HG03196 (cell line): ENCODE data around the gene RPL22L1.
"Not testable (repeated sequence)": the region's sequence is repeated elsewhere in the genome, so short reads cannot be mapped to it uniquely, and the experiment has no call there.

Experiments
- ATAC-seq: cut with Tn5 transposase; IDR thresholded peaks from one replicate; pipeline ENCODE4 v1.9.1; 2021; ENCODE audit not compliant: unreplicated experiment

The RPL22L1 gene

GRCh38 chr3:170878688-170879087 lies 8.7 kb upstream of the RPL22L1 start:
- ATAC-seq = not testable (repeated sequence)

- ATAC-seq = not testable (repeated sequence)
Measured at GRCh38 chr3:170877311-170877710, 7.3 kb upstream of the RPL22L1 start.

DNA sequence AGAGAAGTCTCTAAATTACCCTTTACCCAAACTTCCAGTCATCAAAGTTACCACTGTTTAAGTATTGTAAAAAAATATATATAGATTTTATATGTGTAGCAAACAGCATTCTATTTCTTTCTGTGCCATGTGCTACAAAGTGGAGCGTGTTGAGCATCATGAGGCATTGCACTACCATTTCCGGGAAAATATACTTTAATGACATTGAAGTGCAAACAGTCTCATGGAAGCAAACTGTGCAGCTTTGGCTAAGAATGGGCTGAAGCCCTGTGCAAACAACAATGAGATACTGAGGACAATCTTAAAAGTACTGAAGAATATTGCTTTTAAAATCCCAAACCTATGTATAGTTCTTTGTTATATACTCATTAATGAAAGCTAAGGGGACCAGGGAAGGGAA lies 6.5 kb upstream of the RPL22L1 start:
- ATAC-seq = no peak

DNA sequence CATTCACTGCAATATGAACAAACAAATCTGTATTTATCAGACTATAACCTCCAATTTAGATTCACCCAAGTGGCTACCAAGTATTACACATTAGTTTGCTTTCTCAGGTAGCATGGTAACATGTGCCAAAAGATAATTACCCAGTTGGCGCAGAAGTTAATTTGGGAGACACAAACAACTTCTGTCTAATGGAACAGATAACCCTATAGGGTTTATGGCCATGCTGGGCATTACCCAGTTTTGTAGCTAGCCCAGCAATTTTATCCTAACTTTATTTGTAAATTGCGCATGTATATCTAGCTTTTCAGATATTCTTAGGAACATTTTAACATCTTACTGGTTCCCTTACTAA lies 780 bp downstream of the RPL22L1 start:
- ATAC-seq = no peak

GRCh38 chr3:170868577-170869238 lies 1.3 kb downstream of the RPL22L1 start:
- ATAC-seq = no peak

DNA sequence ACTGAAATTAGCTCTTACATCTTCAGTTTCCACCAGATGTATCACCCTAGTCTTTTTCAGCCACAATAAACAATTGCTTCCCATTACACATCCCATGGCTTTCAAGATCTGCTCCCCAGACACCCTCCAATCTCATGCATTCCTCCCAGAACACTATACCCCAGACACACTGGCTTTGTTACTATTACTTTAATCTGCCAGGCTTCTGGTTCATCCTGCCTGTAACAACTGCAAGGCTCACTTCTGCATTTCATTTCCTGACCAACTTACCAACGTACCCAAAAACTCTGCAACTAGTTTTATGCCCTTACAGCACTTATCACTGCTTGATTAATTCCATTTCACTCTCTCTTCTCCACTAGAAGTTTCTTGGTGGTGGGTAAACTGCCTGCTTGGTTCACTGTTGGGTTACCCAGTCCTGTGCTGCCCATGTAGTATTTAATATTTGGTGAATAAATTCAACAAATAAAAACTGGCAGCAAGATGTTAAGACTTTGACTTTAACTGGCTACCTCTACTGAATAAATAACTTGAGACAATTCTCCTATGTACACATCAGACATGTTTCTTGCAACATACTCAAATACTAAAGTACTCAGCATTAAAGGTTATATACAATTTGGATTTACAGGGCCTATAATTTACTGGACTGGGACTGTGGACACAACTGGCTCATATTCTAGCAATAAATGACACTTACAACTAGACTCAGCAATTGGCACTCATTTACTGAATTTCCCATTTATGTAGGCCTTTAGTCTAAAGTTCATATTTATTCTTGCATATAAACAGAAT lies 2.7 kb downstream of the RPL22L1 start:
- no peak for ATAC-seq

DNA sequence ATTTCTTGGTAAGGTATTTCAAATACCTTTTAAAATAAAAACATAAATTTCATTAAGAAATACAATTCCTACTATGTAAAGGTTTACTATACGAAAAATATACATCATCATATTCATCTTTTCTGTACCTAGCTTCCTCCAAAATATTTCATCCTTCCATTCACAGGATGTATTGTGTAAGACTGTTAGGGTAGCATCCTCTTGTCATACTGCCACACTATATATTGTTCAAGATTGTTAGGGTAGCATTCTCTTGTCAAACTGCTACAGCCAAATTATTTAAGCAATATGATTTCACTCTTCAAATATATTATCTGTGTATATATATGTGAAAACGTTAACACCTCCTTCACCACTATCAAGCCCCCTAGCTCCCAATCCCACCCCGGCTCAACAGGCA lies 3.5 kb downstream of the RPL22L1 start:
- no peak for ATAC-seq

GRCh38 chr3:170865209-170866094 lies 4.5 kb downstream of the RPL22L1 start:
- ATAC-seq = no peak

DNA sequence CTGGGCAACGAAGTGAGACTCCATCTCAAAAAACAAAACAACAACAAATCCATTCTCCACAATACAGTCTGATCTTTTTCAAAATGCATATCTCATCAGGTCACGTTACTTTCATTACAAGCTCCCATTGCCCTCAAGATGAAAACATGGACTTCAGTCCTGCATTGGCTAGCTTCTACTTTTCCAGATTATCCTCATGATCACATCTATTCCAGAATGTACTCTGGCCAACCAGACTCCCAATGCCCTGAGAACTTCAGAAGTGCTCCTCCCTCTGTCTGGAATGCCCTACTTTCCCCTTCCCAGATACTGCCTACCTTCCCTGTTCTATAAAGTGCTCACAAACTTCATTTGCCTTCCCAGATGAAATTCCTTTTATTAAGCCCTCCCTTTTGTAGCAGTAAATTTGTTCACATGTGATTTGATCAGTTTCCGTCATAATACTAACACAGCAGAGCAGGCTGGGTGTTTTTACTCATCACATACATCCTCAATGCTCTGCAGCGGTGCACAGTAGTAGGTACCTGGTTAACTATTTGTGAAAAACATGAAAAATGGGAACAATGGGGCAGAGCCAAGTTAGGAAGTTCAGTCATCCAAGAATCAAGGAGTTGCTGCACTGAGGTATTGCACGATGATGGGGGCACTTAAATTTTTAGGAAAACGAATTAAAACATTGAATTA lies 5.3 kb downstream of the RPL22L1 start:
- ATAC-seq = no peak

GRCh38 chr3:170863816-170864215 lies 6.2 kb downstream of the RPL22L1 start:
- ATAC-seq = no peak

- no peak for ATAC-seq
Measured at GRCh38 chr3:170862618-170863374, 7.2 kb downstream of the RPL22L1 start.

DNA sequence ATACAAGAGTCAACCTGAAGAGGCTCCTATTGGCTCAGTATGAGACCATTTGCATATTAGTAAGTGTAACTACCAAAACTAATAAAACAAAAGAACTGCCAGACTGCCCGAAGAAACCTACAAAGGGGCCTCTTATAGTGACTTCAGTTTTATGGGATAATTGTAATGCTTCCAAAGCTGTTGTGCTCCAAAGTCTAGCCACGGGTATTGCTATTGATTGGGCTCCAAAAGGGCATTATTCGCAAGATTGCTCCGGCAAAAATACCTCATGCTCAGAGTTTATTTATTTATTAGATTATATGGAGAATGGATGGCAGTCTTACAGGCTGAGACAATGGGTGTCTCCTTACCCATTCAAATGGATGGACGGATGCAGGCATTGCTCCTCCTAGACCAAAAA lies 11.4 kb downstream of the RPL22L1 start:
- ATAC-seq = no peak

DNA sequence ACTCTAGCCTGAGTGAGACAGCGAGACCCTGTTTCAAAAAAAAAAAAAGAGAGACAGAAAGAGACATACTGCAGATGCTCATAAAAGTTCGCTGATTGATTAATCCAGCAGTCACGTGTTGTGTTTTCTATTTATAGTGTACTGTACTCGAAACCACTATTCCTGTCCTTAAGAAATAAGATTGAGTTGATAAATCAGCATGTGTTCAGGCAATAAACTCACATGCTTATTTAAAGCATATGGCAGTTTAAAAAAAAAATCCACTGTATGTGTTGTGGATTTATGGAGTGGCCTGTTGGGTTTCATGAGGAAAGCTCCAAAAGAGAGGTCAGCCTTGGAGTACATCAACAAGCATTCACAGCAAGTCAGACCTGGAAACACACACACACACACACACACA lies 17.7 kb downstream of the RPL22L1 start:
- no peak for ATAC-seq

- no peak for ATAC-seq
Measured at GRCh38 chr3:170848292-170848917, 21.6 kb downstream of the RPL22L1 start.

- ATAC-seq = no peak
Measured at GRCh38 chr3:170844377-170844776, 25.6 kb downstream of the RPL22L1 start.

DNA sequence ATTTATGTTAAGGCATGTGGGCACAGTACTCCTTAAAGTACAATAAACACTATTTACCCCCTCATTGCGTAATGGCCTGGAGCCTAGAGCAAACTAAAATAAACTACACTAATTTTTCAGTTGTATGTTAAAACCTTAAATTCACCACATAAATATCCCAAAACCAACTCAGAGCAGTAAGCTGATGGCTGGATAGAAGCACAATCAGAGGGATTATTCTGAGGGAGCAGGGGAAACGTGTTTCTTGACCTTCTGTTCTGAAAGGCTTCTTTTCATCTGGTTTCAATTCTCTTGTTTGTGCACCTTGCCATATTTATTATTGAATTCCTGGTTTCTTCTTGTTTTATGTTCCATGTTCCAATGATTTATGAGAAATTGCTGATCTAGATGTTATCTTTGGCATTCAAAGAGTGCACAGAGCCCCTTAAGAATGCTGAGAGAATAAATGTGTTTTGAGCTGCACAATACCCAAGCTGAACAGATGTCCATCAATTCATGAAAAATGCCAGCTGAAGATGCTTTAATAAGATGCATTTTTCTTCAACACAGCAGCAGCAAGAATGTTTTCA lies 29.6 kb downstream of the RPL22L1 start:
- ATAC-seq = no peak

- no peak for ATAC-seq
Measured at GRCh38 chr3:170839518-170840100, 30.4 kb downstream of the RPL22L1 start.

GRCh38 chr3:170836491-170836890 lies 33.5 kb downstream of the RPL22L1 start:
- ATAC-seq = no peak

DNA sequence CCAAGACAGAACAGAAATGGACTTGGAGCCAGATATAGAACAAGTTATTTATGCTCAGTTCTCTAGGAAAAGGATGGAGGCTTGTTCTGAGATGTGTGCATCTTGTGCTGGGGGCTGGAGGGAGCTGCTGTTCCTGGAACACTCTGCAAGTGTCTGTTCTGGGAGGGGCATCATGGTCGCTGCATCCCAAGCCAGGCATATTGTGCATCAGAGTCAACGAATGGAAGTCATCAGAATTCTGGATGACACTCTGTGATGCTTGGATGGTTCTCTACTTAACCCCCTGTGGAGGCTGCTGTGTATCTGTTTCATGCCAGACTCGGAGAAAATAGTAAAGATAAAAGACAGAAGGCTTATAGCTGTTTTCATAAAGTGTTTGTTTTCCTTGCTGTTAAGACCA lies 34.7 kb downstream of the RPL22L1 start:
- ATAC-seq = no peak
